NCI-H1436 (cell line): Measurements from ENCODE around the gene POLR3B.

ENCODE experiments used
- DNase-seq: peaks from one replicate; lab custom pipeline; 2025; lab: John Stamatoyannopoulos, UW

POLR3B gene

DNA sequence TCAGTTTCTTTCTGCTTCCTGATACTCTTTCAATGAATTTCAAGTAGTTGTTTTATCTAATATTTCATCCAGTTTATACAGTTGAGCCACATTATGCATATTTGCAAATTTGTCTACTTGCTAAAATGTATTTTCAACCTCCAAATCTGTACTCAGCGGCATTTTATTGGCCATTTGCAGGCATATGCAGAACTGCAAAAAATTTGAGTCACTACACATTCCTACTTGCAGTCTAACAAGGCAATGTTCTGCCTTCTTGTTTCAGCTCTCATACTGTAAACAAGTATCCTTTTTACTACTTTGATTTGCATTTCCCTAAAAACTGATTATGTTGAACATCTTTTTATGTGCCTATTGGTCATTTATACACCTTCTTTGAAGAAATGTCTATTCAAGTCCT lies 55.0 kb downstream of the POLR3B start:
- no peak for DNase-seq

GRCh38 chr12:106415134-106415533 lies 57.6 kb downstream of the POLR3B start:
- DNase-seq = no peak

DNA sequence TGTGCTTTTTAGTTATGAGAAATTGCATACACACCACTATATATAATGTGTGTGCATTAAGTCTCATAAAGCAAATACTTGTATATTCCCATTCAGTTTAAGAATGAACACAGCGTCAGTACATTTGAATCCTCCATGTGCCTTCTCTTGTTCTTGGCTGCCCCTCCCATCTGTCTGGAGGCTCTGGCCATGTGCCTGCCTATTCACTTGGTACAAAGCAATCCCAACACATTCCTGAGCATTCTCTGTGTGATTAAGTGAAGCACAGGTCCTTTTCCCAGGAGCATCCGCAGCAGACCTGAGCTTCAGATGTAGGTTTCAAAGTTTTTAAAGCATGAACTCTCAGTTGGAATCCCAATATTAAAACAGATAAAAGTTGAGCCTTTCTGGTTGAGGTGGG lies 58.7 kb downstream of the POLR3B start:
- DNase-seq = no peak

DNA sequence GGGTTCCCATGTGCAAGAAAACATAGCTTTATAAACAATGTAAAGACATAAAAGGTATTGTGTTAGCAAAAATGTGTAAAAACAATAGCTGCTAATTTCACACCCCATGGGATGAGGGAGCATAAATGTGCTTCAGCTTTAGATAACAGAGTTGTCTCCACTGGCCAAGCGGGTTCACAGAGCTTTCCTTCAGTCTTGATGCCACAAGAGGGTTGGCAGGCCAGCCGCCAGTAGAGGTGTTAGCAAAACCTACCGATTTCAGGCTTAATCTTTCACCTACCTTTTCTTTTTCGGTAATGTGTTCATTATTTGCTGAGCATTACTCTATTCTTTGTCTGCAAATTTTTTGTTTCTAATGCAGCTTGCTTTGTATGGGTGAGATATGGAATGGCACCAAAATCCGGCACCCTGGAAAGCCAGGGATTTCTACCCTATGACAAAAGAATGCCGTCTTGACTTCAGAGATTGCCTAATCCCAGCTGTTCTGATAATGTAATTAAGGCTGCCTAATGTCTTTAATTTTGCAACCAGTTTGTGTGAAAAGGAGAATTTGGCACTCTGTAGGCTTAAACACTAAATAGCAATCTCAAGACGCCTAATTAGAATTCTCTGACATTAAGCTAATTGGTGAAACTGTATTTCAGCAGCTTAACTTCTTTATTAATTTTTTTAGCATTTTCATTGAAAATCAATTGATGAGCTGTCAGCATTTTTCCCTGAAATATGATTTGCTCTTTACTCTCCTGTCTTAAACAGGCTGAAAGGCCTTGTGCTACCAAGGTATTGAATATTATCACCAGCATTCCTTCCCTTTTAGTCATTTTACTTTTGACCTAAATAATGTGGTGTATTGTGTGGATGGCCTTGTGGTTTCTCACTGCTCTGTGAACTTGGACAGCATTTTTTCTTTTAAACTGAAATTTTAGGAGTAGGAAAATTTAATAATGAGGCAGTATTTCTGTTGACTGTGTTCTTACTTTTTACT lies 60.7 kb downstream of the POLR3B start:
- DNase-seq = no peak

GRCh38 chr12:106418970-106419369 lies 61.4 kb downstream of the POLR3B start:
- no peak for DNase-seq

- DNase-seq = no peak
Observed at GRCh38 chr12:106423291-106423690, 65.7 kb downstream of the POLR3B start.

DNA sequence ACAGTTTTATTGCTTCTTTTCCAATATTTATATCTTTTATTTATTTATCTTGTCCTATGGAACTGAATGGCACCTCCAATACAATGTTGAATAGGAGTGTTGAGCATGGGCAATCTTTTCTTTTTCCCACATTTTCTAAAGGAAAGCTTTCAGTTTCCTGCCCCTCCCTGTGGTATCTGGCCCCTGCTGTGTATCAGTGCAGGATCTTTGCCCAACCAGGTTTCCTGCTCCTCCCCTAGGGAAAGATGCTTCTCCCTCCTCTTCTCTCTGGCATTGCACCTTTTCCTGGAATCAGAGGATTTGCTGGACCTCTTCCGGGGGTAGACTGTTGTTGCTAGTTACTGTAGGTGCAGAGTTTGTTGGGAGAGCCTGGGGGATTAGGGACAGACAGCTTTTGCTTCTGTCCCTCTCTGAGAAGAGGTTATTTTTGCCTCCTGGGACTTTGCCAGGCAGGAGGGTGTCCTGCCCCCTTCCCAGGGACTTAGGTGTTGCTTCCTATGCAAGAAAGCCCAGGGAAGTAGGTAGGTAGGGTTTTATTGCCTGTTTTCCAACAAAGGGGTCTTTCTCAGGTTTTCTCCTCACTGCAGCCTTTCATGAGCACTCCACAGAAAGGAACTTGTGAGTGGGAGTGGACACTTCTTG lies 67.6 kb downstream of the POLR3B start:
- no peak for DNase-seq

- DNase-seq = no peak
Observed at GRCh38 chr12:106427917-106428316, 70.4 kb downstream of the POLR3B start.

- no peak for DNase-seq
Observed at GRCh38 chr12:106428384-106428783, 70.8 kb downstream of the POLR3B start.

DNA sequence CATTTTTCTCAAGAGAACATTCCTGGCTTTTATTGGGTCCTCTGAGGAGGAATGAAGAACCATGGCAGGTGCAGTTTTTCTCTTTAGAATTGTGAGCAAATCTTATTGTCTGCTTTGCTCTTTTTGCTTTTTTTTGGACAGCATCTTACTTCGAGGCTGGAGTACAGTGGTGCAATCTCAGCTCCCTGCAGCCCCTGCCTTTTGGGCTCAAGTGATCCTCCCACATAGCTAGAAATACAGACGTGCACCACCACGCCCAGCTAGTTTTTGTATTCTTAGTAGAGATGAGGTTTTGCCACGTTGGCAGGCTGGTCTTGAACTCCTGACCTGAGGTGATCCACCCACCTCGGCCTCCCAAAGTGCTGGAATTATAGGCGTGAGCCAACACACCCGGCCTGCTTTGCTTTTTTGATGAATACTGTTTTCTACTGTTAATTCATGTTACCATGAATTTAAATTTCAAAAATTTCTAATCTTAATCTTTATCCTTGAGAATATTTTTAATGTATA lies 71.5 kb downstream of the POLR3B start:
- no peak for DNase-seq

DNA sequence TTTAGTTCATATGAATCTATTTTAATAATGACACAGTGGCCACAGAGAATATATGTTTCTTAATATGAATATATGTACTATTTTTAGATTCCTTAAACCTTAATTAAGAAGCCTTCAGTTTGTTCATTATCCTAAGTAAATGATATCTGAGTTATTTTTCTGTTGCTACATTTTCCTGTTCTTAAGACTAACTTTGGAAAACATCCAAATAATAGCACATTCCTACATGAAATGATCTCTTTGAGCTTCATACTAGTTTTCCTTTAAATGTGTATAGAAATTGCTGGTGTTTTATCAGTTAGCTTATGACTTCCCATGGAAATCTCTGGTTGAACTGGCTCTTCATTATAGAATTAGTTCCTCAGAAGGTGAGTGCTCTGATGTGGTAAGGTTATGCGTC lies 72.1 kb downstream of the POLR3B start:
- no peak for DNase-seq

- no peak for DNase-seq
Observed at GRCh38 chr12:106431839-106432411, 74.4 kb downstream of the POLR3B start.

DNA sequence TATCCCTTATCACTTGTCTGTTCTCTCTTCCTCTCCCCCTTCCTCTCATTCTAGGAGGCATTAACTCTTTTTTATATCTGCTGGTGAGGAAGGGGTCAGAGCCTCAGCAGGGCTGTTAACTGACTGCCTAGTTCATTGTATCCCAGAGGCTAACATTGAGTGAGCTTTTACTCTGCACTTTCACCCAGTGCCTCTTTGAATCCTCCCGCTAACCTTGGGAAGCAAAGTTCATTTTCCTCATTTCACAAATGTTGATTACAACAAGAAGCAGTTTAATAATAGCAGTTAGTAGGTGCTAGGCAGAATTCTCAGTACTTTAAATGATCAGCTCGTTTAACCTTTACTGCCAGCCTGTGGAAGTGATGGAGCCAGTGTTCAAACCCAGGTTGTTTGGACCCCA lies 75.5 kb downstream of the POLR3B start:
- no peak for DNase-seq

- DNase-seq = no peak
Observed at GRCh38 chr12:106434526-106434925, 77.0 kb downstream of the POLR3B start.

DNA sequence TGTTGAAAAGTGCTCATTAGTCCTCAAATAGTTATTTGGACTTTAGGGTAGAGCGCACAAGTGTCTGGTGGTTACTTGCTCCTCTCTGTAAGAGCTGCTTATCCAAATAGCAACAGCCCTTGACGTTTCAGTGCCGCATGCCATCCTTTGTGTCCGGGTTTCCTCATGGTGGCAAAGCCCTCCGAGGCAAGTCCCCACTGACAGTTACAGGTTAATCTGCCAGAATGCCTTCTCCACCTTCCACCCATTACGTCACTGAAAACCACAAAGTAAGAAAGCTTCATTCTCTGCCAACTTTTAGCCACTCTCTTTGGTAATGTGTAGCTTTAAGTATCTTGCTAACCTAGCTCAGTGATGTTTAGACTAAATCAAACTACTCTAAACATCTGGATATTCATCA lies 78.6 kb downstream of the POLR3B start:
- DNase-seq = no peak

- no peak for DNase-seq
Observed at GRCh38 chr12:106442575-106442974, 85.0 kb downstream of the POLR3B start.

DNA sequence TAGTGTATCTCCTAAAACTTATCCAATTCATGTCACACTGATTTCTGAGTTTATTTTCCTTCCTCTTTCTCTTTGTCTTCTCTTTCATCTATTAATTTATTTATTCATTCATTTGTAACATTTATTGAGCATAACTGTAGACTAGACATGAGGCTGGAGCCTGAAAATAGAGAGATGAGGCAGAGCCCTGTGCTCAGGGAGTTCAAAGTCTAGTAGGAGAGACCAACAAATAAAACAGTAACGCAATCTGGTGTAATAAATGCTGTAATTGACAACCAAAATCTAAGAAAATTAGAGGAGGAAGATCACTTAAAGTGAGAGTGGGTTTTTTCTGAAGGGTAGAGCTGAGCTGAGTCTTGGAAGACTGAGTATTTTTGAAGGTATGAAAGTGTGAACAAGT lies 87.5 kb downstream of the POLR3B start:
- no peak for DNase-seq

DNA sequence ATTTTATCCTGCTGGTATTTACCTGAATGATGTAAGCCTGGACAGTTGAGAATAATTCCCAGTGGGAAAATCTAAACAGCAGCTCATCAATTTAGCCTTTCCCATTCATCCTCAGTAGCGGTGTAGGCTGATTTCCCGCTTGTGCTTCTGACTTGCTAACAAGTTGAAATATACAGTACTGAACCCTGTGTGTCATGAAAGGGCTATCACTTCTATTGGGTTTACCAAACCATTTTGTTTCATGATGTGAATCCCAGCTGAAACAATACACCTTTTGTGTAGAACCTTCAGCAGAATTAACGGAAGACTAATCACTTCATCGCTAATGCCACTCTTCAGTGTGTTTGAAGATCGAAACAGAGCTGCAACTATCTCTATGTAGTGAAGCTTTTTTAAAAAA lies 88.4 kb downstream of the POLR3B start:
- peak; percentile 14 for DNase-seq

- DNase-seq = peak; percentile 43
Observed at GRCh38 chr12:106446419-106447092, 89.0 kb downstream of the POLR3B start.

DNA sequence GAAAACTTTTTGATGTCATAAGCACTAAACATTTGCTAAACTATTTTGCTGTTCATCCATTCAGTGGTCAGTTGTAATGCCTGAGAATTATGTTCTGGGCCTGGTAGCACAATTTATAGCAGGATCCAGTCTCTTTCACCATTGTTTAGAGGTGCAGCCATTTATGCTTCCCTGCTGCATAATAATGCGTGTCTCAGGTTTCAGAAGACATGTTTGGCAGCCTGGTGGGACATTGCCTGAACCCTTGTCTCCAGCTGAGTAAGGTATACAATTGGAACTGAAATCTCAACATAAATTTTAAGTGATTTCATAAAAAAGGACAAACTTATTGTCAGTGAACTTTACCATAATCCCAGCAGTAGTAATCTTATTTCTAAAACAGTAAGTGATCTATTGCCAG lies 94.8 kb downstream of the POLR3B start:
- no peak for DNase-seq

DNA sequence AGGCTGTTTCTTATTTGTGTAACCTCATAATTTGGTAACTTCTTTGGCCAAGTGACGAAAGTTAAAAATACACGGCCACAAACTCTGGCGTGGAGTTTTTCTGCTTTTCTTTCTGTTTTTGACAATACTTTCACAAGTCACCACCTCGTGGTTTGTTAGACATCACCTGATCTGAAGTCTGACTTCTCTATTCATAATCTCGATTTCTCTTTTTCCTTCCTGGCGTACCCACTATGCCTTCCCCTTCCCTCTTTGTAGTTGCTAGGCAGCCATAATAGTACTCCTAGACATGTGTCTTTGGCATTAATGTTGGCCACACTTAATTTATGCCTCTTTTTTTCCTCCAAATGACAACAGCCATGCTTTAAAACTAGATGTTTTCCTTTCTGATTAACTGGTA lies 97.6 kb downstream of the POLR3B start:
- no peak for DNase-seq

DNA sequence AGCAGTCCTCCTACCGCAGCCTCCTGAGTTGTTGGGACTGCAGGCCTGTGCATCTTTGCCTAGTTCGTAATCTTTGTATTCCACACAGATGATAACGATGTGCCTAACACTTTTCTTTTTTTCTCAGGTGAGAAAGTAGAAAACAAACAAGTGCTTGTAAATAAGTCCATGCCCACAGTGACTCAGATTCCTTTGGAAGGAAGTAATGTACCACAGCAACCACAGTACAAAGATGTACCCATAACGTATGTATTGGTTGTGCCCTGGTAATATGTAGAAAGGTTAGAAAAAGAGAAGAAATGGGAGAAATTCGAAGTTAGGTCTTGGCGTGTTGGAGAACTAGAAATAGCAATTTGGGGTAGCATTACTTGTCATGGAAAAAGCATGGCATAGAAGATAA lies 101.6 kb downstream of the POLR3B start:
- DNase-seq = no peak
